Astrocyte (in vitro differentiated cells and primary cell): Measurements from ENCODE around the gene OPALIN.

Source experiments
- EZH2 ChIP-seq: IDR thresholded peaks from 2 replicates; pipeline ENCODE4 v1.6.1; 2012; ENCODE audit warnings: mild to moderate bottlenecking, low read length, inconsistent platforms; ENCODE audit not compliant: insufficient read depth
- TF ChIP-seq, protein P1 (sequence below): IDR thresholded peaks from 2 replicates; pipeline ENCODE4 v1.5.1; 2011; ENCODE audit warnings: low read depth, mild to moderate bottlenecking, inconsistent platforms, low read length, moderate library complexity; ENCODE audit not compliant: insufficient read depth

DNA sequence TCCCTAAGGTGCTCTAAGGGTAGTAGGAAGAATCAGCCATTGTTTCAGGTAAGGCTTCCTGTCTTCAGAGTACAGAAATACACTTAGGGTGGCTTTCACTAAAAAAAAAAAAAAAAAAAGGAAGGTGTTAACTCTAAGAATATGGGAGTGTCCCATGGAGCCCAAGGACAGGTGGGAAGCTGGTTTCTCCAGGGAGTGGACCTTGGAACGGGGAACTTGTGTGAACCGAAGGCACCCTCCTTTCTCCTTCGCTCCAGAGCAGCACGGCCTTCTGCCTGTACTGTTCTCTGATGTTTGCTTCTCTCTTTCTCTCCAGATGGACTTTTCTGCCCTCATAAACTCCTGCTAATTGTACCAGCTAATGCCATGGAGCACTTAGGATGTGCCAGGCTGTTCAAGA, 6.2 kb downstream of the OPALIN start:
- TF ChIP-seq, protein P1, sequence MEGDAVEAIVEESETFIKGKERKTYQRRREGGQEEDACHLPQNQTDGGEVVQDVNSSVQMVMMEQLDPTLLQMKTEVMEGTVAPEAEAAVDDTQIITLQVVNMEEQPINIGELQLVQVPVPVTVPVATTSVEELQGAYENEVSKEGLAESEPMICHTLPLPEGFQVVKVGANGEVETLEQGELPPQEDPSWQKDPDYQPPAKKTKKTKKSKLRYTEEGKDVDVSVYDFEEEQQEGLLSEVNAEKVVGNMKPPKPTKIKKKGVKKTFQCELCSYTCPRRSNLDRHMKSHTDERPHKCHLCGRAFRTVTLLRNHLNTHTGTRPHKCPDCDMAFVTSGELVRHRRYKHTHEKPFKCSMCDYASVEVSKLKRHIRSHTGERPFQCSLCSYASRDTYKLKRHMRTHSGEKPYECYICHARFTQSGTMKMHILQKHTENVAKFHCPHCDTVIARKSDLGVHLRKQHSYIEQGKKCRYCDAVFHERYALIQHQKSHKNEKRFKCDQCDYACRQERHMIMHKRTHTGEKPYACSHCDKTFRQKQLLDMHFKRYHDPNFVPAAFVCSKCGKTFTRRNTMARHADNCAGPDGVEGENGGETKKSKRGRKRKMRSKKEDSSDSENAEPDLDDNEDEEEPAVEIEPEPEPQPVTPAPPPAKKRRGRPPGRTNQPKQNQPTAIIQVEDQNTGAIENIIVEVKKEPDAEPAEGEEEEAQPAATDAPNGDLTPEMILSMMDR, result no peak
- TF ChIP-seq EZH2, result no peak
